Measurements from ENCODE around the gene IFI27.

Gene IFI27

GRCh38 chr14:94132285-94132887, 21.9 kb downstream of the IFI27 start:
- no peak overlapping the region for H3K4me3 ChIP-seq (ENCODE audit: low read depth, low read length)
- DNase-seq (ENCODE audit: low read depth), result peak; percentile 64
- in situ Hi-C loops (cut with HindIII; ENCODE audit: low sequenced_read_pairs), result no loop called here
- TF ChIP-seq, protein P1, sequence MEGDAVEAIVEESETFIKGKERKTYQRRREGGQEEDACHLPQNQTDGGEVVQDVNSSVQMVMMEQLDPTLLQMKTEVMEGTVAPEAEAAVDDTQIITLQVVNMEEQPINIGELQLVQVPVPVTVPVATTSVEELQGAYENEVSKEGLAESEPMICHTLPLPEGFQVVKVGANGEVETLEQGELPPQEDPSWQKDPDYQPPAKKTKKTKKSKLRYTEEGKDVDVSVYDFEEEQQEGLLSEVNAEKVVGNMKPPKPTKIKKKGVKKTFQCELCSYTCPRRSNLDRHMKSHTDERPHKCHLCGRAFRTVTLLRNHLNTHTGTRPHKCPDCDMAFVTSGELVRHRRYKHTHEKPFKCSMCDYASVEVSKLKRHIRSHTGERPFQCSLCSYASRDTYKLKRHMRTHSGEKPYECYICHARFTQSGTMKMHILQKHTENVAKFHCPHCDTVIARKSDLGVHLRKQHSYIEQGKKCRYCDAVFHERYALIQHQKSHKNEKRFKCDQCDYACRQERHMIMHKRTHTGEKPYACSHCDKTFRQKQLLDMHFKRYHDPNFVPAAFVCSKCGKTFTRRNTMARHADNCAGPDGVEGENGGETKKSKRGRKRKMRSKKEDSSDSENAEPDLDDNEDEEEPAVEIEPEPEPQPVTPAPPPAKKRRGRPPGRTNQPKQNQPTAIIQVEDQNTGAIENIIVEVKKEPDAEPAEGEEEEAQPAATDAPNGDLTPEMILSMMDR (IDR thresholded peaks at IDR 0.05; ENCODE audit: low read depth, low read length, missing control alignments), result peak; percentile 80

- DNase-seq (ENCODE audit: low read depth), result no peak
- in situ Hi-C loops (cut with HindIII; ENCODE audit: low sequenced_read_pairs), result no loop called here
- no peak overlapping the region for H3K4me3 ChIP-seq (ENCODE audit: low read depth, low read length)
- TF ChIP-seq, protein P1 (IDR thresholded peaks at IDR 0.05; ENCODE audit: low read depth, low read length, missing control alignments), result no peak
Observed at GRCh38 chr14:94135476-94135875, 24.9 kb downstream of the IFI27 start.

GRCh38 chr14:94136575-94137331, 26.2 kb downstream of the IFI27 start:
- H3K4me3 ChIP-seq (ENCODE audit: low read depth, low read length), result no peak overlapping the region
- in situ Hi-C loops (cut with HindIII; ENCODE audit: low sequenced_read_pairs), result no loop called here
- TF ChIP-seq, protein P1 (IDR thresholded peaks at IDR 0.05; ENCODE audit: low read depth, low read length, missing control alignments), result peak; percentile 98
- peak; percentile 69 for DNase-seq (ENCODE audit: low read depth)

DNA sequence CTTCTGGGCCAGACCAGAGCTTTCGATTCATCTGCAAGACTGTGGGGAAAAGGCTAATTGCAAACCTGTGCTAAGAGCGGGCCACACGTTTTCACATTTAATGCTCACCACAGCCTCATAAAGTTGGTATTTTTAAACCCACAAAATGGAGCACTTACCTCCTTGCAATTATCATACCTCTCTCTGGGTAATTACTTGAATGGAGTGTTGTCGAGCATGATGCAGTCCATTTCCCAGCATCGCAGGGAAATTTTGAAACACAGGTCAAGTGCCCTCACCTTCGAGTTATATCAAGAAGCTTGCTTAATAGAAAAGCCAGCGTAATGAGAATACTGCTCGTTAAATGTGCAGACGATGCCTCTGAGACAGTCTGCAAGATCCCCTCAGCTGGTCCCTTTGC, 27.7 kb downstream of the IFI27 start:
- in situ Hi-C loops (cut with HindIII; ENCODE audit: low sequenced_read_pairs), result no loop called here
- TF ChIP-seq, protein P1 (IDR thresholded peaks at IDR 0.05; ENCODE audit: low read depth, low read length, missing control alignments), result no peak
- H3K4me3 ChIP-seq (ENCODE audit: low read depth, low read length), result no peak overlapping the region
- DNase-seq (ENCODE audit: low read depth), result no peak

GRCh38 chr14:94139006-94139405, 28.5 kb downstream of the IFI27 start:
- in situ Hi-C loops (cut with HindIII; ENCODE audit: low sequenced_read_pairs), result no loop called here
- TF ChIP-seq, protein P1 (IDR thresholded peaks at IDR 0.05; ENCODE audit: low read depth, low read length, missing control alignments), result no peak
- DNase-seq (ENCODE audit: low read depth), result no peak

GRCh38 chr14:94139421-94139820, 28.9 kb downstream of the IFI27 start:
- in situ Hi-C loops (cut with HindIII; ENCODE audit: low sequenced_read_pairs), result no loop called here
- no peak overlapping the region for H3K4me3 ChIP-seq (ENCODE audit: low read depth, low read length)

More at GRCh38 chr14:94139006-94139405, 28.5 kb downstream of the IFI27 start:
- no peak overlapping the region for H3K4me3 ChIP-seq (ENCODE audit: low read depth, low read length)

More at GRCh38 chr14:94139421-94139820, 28.9 kb downstream of the IFI27 start:
- TF ChIP-seq, protein P1 (IDR thresholded peaks at IDR 0.05; ENCODE audit: low read depth, low read length, missing control alignments), result no peak
- DNase-seq (ENCODE audit: low read depth), result no peak

Measured in astrocyte of the cerebellum (primary cell).